WI38 (cell line): ENCODE data around the gene TLCD3B.
A peak's percentile ranks its signal among the peaks of the same experiment; 100 is the strongest.

Experiments
- H3K4me3 ChIP-seq: 2 replicates; pipeline ENCODE4 v1.5.1; 2011; ENCODE audit warnings: low read depth, mild to moderate bottlenecking, control low read depth, low read length
- TF ChIP-seq, protein P1 (sequence below): IDR thresholded peaks from 2 replicates; pipeline ENCODE4 v1.5.1; 2012; ENCODE audit warnings: low read depth, mild to moderate bottlenecking, control low read depth, low read length

TLCD3B gene

GRCh38 chr16:30011714-30012504 is 19.2 kb downstream of the TLCD3B start:
- no peak overlapping the region for H3K4me3 ChIP-seq
- TF ChIP-seq, protein P1, sequence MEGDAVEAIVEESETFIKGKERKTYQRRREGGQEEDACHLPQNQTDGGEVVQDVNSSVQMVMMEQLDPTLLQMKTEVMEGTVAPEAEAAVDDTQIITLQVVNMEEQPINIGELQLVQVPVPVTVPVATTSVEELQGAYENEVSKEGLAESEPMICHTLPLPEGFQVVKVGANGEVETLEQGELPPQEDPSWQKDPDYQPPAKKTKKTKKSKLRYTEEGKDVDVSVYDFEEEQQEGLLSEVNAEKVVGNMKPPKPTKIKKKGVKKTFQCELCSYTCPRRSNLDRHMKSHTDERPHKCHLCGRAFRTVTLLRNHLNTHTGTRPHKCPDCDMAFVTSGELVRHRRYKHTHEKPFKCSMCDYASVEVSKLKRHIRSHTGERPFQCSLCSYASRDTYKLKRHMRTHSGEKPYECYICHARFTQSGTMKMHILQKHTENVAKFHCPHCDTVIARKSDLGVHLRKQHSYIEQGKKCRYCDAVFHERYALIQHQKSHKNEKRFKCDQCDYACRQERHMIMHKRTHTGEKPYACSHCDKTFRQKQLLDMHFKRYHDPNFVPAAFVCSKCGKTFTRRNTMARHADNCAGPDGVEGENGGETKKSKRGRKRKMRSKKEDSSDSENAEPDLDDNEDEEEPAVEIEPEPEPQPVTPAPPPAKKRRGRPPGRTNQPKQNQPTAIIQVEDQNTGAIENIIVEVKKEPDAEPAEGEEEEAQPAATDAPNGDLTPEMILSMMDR, result no peak

DNA sequence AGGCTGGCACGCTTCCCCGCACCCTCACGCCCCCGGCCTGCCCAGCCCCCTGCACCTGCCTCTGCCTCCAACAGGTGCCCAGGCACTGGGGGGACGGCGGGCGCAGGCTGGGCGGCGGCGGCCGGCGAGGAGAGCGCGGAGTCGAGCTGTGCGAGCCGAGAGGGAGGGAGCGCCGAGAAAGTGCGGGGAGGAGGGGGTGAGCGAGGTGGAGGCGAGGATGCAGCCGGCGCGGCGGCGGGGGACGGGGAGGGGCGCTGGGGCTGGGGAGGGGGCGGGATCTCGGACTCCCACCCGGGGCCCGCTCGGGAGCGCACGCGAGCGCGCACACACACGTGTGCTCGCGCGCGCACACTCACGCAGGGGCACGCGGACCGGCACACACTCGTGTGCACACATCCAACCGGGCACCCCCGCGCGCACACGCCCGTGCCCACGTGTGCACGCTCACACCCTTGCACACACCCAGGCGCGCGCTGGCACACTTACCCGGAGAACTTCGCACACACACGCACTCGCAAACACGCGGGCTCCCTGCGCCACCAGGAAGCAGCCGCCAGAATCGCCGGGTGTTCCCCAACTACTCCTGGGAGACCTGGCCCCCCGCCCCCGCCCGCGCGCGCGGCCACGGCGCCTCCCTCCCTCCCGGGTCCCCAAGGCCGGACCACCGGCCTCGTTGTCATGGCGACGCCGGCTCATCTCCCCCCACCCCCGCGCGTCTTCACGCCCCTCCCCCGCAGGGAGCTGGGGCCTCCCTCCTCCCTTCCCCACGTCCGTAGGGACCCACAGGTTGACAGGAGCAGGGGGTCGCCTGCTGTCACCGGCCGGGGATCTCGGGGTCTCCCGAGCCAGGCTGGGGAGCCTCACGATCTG is 20.0 kb downstream of the TLCD3B start, which contains the start of gene DOC2A:
Gene DOC2A (minus strand): TSS at position 184 of the 870 bp plus-strand sequence. CDS start 805 bp downstream, outside the sequence.
- H3K4me3 ChIP-seq, result peak within 1 kb of the TSS; percentile 37
- TF ChIP-seq, protein P1, result no peak

DNA sequence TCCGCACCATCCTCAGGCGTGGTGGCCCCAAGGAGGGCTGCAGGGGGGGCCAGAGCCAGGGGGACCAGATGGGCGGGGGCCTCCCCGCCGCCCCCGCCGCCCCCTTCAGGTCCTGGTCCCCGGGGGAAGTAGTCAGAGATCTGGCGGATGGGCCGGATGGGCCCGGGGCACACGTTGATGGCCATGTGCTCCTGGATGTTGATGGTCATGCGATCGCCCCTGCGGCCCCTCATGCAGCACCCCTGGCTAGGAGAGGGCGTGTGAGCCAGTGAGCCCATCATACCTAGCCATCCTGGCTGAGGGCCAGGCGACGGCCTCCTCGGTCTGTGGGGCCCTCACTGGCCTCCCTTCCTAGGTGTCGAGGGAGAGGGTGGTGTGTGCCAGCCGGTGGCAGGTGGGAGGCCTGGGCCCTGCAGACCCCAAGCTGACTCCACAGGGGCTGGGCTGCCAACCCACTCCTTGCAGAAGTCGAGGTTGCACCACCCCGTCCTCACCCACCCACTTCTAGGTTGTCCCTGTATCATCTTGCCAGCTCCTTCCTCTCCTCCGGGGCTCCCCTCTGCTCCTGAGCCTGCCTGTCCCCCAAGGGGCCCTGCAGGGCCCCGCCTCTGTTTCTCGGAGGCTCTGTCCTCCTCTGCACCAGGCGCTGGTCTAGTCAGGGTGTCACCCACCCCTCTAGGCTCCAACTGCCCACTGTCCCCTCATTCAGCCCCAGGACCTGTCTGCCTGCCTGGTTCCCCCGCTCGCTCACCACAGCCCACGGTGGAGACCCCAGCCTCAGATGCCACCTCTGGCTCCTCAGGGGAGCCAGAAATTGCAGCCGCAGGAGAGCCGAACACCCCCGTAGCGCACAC is 20.9 kb downstream of the TLCD3B start:
- TF ChIP-seq, protein P1, result no peak
- H3K4me3 ChIP-seq, result no peak overlapping the region

- no peak overlapping the region for H3K4me3 ChIP-seq
- TF ChIP-seq, protein P1, result no peak
These were observed 21.8 kb downstream of the TLCD3B start for GRCh38 chr16:30009085-30009862.

GRCh38 chr16:30007378-30007895 is 23.6 kb downstream of the TLCD3B start:
- TF ChIP-seq, protein P1, result no peak
- no peak overlapping the region for H3K4me3 ChIP-seq
